ENCODE data around the gene CDH23. TPM values are rescaled to one million over a fixed set of nuclear protein-coding genes. Genes with fewer than 3 reads are reported as not detected.

Gene CDH23
- total RNA-seq, 3 donors from 2014 or later = 1.8 to 3.6 (median 3.0) TPM

- no peak for ATAC-seq
- Histone ChIP-seq H3K4me1 (ENCODE audit: low read depth) (peaks cover 10% of the 10 kb centered on the region), H3K9me3 (no peaks in the 10 kb centered on the region), H3K36me3 (ENCODE audit: low read depth) (no peaks in the 10 kb centered on the region), H3K4me3 (no peak overlapping the region)
- DNase-seq = no peak
- intact Hi-C loops (cut with DNase I, micrococcal nuclease) = no loop called here
- TF ChIP-seq, protein P1, sequence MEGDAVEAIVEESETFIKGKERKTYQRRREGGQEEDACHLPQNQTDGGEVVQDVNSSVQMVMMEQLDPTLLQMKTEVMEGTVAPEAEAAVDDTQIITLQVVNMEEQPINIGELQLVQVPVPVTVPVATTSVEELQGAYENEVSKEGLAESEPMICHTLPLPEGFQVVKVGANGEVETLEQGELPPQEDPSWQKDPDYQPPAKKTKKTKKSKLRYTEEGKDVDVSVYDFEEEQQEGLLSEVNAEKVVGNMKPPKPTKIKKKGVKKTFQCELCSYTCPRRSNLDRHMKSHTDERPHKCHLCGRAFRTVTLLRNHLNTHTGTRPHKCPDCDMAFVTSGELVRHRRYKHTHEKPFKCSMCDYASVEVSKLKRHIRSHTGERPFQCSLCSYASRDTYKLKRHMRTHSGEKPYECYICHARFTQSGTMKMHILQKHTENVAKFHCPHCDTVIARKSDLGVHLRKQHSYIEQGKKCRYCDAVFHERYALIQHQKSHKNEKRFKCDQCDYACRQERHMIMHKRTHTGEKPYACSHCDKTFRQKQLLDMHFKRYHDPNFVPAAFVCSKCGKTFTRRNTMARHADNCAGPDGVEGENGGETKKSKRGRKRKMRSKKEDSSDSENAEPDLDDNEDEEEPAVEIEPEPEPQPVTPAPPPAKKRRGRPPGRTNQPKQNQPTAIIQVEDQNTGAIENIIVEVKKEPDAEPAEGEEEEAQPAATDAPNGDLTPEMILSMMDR (IDR thresholded peaks at IDR 0.05) = no peak
These were observed 256.3 kb downstream of the CDH23 start for GRCh38 chr10:71653044-71653443.

GRCh38 chr10:71656220-71656619 is 259.5 kb downstream of the CDH23 start:
- Histone ChIP-seq H3K4me1 (ENCODE audit: low read depth) (no peaks in the 10 kb centered on the region), H3K36me3 (ENCODE audit: low read depth) (no peaks in the 10 kb centered on the region), H3K9me3 (no peaks in the 10 kb centered on the region), H3K4me3 (no peak overlapping the region)
- no peak for DNase-seq
- TF ChIP-seq, protein P1 (IDR thresholded peaks at IDR 0.05) = no peak
- intact Hi-C loops (cut with DNase I, micrococcal nuclease) = no loop called here
- ATAC-seq = no peak

- no peak for ATAC-seq
- Histone ChIP-seq H3K9me3 (no peaks in the 10 kb centered on the region), H3K4me3 (no peak overlapping the region), H3K36me3 (ENCODE audit: low read depth) (no peaks in the 10 kb centered on the region), H3K4me1 (ENCODE audit: low read depth) (no peaks in the 10 kb centered on the region)
- intact Hi-C loops (cut with DNase I, micrococcal nuclease) = no loop called here
- no peak for DNase-seq
- TF ChIP-seq, protein P1 (IDR thresholded peaks at IDR 0.05) = no peak
These were observed 261.1 kb downstream of the CDH23 start for GRCh38 chr10:71657604-71658466.

- DNase-seq = no peak
These were observed 261.7 kb downstream of the CDH23 start for GRCh38 chr10:71658467-71658745.

GRCh38 chr10:71659111-71659634 is 262.5 kb downstream of the CDH23 start:
- H3K9me3 ChIP-seq = no peaks in the 10 kb centered on the region
- intact Hi-C loops (cut with DNase I, micrococcal nuclease) = no loop called here
- no peaks in the 10 kb centered on the region for H3K36me3 ChIP-seq (ENCODE audit: low read depth)
- no peak overlapping the region for H3K4me3 ChIP-seq
- no peak for DNase-seq
- peak; percentile 69 for ATAC-seq
- TF ChIP-seq, protein P1 (IDR thresholded peaks at IDR 0.05) = no peak
- no peaks in the 10 kb centered on the region for H3K4me1 ChIP-seq (ENCODE audit: low read depth)

More at GRCh38 chr10:71658467-71658745, 261.7 kb downstream of the CDH23 start:
- no peaks in the 10 kb centered on the region for H3K36me3 ChIP-seq (ENCODE audit: low read depth)
- intact Hi-C loops (cut with DNase I, micrococcal nuclease) = no loop called here
- TF ChIP-seq, protein P1 (IDR thresholded peaks at IDR 0.05) = no peak
- H3K4me3 ChIP-seq = no peak overlapping the region
- no peak for ATAC-seq
- no peaks in the 10 kb centered on the region for H3K9me3 ChIP-seq
- H3K4me1 ChIP-seq (ENCODE audit: low read depth) = no peaks in the 10 kb centered on the region
